Measurements from ENCODE around the gene APP.

Gene APP

GRCh38 chr21:25885405-25885804 is 285.2 kb downstream of the APP start:
- no peak for TF ChIP-seq CTCF (IDR thresholded peaks at IDR 0.05; ENCODE audit: control insufficient read depth, extremely low read depth, insufficient read depth)
- no peak for DNase-seq (ENCODE audit: low read depth)
- H3K4me3 ChIP-seq (ENCODE audit: low read depth, low read length) = no peak overlapping the region

GRCh38 chr21:25884311-25884710 is 286.3 kb downstream of the APP start:
- no peak overlapping the region for H3K4me3 ChIP-seq (ENCODE audit: low read depth, low read length)
- no peak for DNase-seq (ENCODE audit: low read depth)
- TF ChIP-seq CTCF (IDR thresholded peaks at IDR 0.05; ENCODE audit: control insufficient read depth, extremely low read depth, insufficient read depth) = no peak

- DNase-seq (ENCODE audit: low read depth) = no peak
- peak; percentile 94 for TF ChIP-seq CTCF (IDR thresholded peaks at IDR 0.05; ENCODE audit: control insufficient read depth, extremely low read depth, insufficient read depth)
- H3K4me3 ChIP-seq (ENCODE audit: low read depth, low read length) = no peak overlapping the region
Measured at GRCh38 chr21:25881524-25882376, 288.8 kb downstream of the APP start.

GRCh38 chr21:25879203-25879602 is 291.4 kb downstream of the APP start:
- TF ChIP-seq CTCF (IDR thresholded peaks at IDR 0.05; ENCODE audit: control insufficient read depth, extremely low read depth, insufficient read depth) = no peak
- no peak overlapping the region for H3K4me3 ChIP-seq (ENCODE audit: low read depth, low read length)
- DNase-seq (ENCODE audit: low read depth) = no peak

GRCh38 chr21:25878344-25878743 is 292.2 kb downstream of the APP start:
- TF ChIP-seq CTCF (IDR thresholded peaks at IDR 0.05; ENCODE audit: control insufficient read depth, extremely low read depth, insufficient read depth) = no peak
- no peak for DNase-seq (ENCODE audit: low read depth)

GRCh38 chr21:25872271-25872670 is 298.3 kb downstream of the APP start:
- TF ChIP-seq CTCF (IDR thresholded peaks at IDR 0.05; ENCODE audit: control insufficient read depth, extremely low read depth, insufficient read depth) = no peak
- H3K4me3 ChIP-seq (ENCODE audit: low read depth, low read length) = no peak overlapping the region
- DNase-seq (ENCODE audit: low read depth) = no peak

More at GRCh38 chr21:25878344-25878743, 292.2 kb downstream of the APP start:
- no peak overlapping the region for H3K4me3 ChIP-seq (ENCODE audit: low read depth, low read length)

GRCh38 chr21:25871566-25871965 is 299.0 kb downstream of the APP start:
- DNase-seq (ENCODE audit: low read depth) = no peak

More at GRCh38 chr21:25871566-25871965, 299.0 kb downstream of the APP start:
- TF ChIP-seq CTCF (IDR thresholded peaks at IDR 0.05; ENCODE audit: control insufficient read depth, extremely low read depth, insufficient read depth) = 0 out of 2 replicates have a peak, but pooled peaks have one; percentile 10
- H3K4me3 ChIP-seq (ENCODE audit: low read depth, low read length) = no peak overlapping the region
